Measurements from ENCODE around the gene PXMP2. TPM values are rescaled to one million over a fixed set of nuclear protein-coding genes. Genes with fewer than 3 reads are reported as not detected.

PXMP2 gene
- total RNA-seq, 2 experiments from 2014 or later = 23.3 to 26.0 TPM

GRCh38 chr12:132726386-132726785, 39.0 kb downstream of the PXMP2 start:
- no peak for DNase-seq
- ATAC-seq = no peak
- CTCF ChIA-PET = no interaction called here
- peaks cover 2% of the 10 kb centered on the region for H3K9me3 Mint-ChIP-seq (ENCODE audit: low read depth)
- peaks cover 71% of the 10 kb centered on the region for H3K36me3 Mint-ChIP-seq
- H3K27me3 Mint-ChIP-seq = no peaks in the 10 kb centered on the region
- no peaks in the 10 kb centered on the region for H3K4me1 Mint-ChIP-seq
- no peak overlapping the region for H3K4me3 Mint-ChIP-seq
- no peak overlapping the region for H3K27ac Mint-ChIP-seq

GRCh38 chr12:132727091-132727794, 39.9 kb downstream of the PXMP2 start:
- Mint-ChIP-seq H3K4me3 (no peak overlapping the region), H3K4me1 (no peaks in the 10 kb centered on the region), H3K27ac (no peak overlapping the region), H3K36me3 (peaks cover 75% of the 10 kb centered on the region), H3K9me3 (ENCODE audit: low read depth) (peaks cover 2% of the 10 kb centered on the region), H3K27me3 (no peaks in the 10 kb centered on the region)
- ATAC-seq (no peak), DNase-seq (no peak)
- CTCF ChIA-PET = no interaction called here

- CTCF ChIA-PET = interaction anchor here (1.1 kb wide), 1 partner anchor 32 kb away, joined by 3 read pairs; no protein-coding TSS in a partner anchor
- Mint-ChIP-seq H3K27ac (no peak overlapping the region), H3K4me3 (no peak overlapping the region), H3K9me3 (ENCODE audit: low read depth) (peaks cover 2% of the 10 kb centered on the region), H3K4me1 (no peaks in the 10 kb centered on the region), H3K27me3 (no peaks in the 10 kb centered on the region), H3K36me3 (peaks cover 81% of the 10 kb centered on the region)
- no peak for DNase-seq
- no peak for ATAC-seq
Observed at GRCh38 chr12:132728502-132728901, 41.1 kb downstream of the PXMP2 start.

GRCh38 chr12:132729541-132730320, 42.3 kb downstream of the PXMP2 start:
- CTCF ChIA-PET = interaction anchor here (1.1 kb wide), 1 partner anchor 31 kb away, joined by 3 read pairs; no protein-coding TSS in a partner anchor
- H3K9me3 Mint-ChIP-seq (ENCODE audit: low read depth) = peaks cover 2% of the 10 kb centered on the region

GRCh38 chr12:132730353-132730752, 43.0 kb downstream of the PXMP2 start:
- Mint-ChIP-seq H3K4me3 (no peak overlapping the region), H3K36me3 (peaks cover 83% of the 10 kb centered on the region), H3K9me3 (ENCODE audit: low read depth) (peaks cover 2% of the 10 kb centered on the region), H3K27me3 (no peaks in the 10 kb centered on the region), H3K27ac (peak overlapping the region; percentile 58), H3K4me1 (no peaks in the 10 kb centered on the region)
- DNase-seq = no peak
- no peak for ATAC-seq
- CTCF ChIA-PET = no interaction called here

More at GRCh38 chr12:132729541-132730320, 42.3 kb downstream of the PXMP2 start:
- H3K27me3 Mint-ChIP-seq = no peaks in the 10 kb centered on the region
- ATAC-seq (no peak), DNase-seq (no peak)
- peak overlapping the region; percentile 58 for H3K27ac Mint-ChIP-seq
- no peak overlapping the region for H3K4me3 Mint-ChIP-seq
- no peaks in the 10 kb centered on the region for H3K4me1 Mint-ChIP-seq
- peaks cover 83% of the 10 kb centered on the region for H3K36me3 Mint-ChIP-seq

- Mint-ChIP-seq H3K27ac (no peak overlapping the region), H3K4me1 (no peaks in the 10 kb centered on the region), H3K27me3 (no peaks in the 10 kb centered on the region), H3K4me3 (no peak overlapping the region), H3K36me3 (peaks cover 81% of the 10 kb centered on the region), H3K9me3 (ENCODE audit: low read depth) (peaks cover 2% of the 10 kb centered on the region)
- DNase-seq = no peak
- ATAC-seq = no peak
- CTCF ChIA-PET = no interaction called here
Observed at GRCh38 chr12:132731574-132731973, 44.2 kb downstream of the PXMP2 start.

- Mint-ChIP-seq H3K27me3 (no peaks in the 10 kb centered on the region), H3K9me3 (ENCODE audit: low read depth) (peaks cover 2% of the 10 kb centered on the region), H3K4me1 (no peaks in the 10 kb centered on the region), H3K4me3 (no peak overlapping the region), H3K27ac (no peak overlapping the region), H3K36me3 (peaks cover 76% of the 10 kb centered on the region)
- CTCF ChIA-PET = no interaction called here
- ATAC-seq (no peak), DNase-seq (no peak)
Observed at GRCh38 chr12:132734206-132734605, 46.8 kb downstream of the PXMP2 start.

GRCh38 chr12:132735496-132735895, 48.1 kb downstream of the PXMP2 start:
- Mint-ChIP-seq H3K36me3 (peaks cover 75% of the 10 kb centered on the region), H3K27ac (no peak overlapping the region), H3K4me3 (no peak overlapping the region), H3K27me3 (no peaks in the 10 kb centered on the region), H3K9me3 (ENCODE audit: low read depth) (no peaks in the 10 kb centered on the region), H3K4me1 (no peaks in the 10 kb centered on the region)
- no peak for DNase-seq
- no peak for ATAC-seq
- CTCF ChIA-PET = no interaction called here

GRCh38 chr12:132736378-132736777, 49.0 kb downstream of the PXMP2 start:
- DNase-seq = no peak
- Mint-ChIP-seq H3K4me3 (no peak overlapping the region), H3K4me1 (no peaks in the 10 kb centered on the region), H3K27me3 (no peaks in the 10 kb centered on the region), H3K9me3 (ENCODE audit: low read depth) (no peaks in the 10 kb centered on the region), H3K27ac (no peak overlapping the region), H3K36me3 (peaks cover 77% of the 10 kb centered on the region)
- CTCF ChIA-PET = no interaction called here
- ATAC-seq = no peak

GRCh38 chr12:132736913-132737312, 49.5 kb downstream of the PXMP2 start:
- DNase-seq = no peak
- peaks cover 78% of the 10 kb centered on the region for H3K36me3 Mint-ChIP-seq
- no peak overlapping the region for H3K4me3 Mint-ChIP-seq
- no peaks in the 10 kb centered on the region for H3K27me3 Mint-ChIP-seq
- CTCF ChIA-PET = no interaction called here
- H3K9me3 Mint-ChIP-seq (ENCODE audit: low read depth) = no peaks in the 10 kb centered on the region
- no peaks in the 10 kb centered on the region for H3K4me1 Mint-ChIP-seq
- ATAC-seq = no peak
- no peak overlapping the region for H3K27ac Mint-ChIP-seq

- Mint-ChIP-seq H3K4me1 (peaks cover 17% of the 10 kb centered on the region), H3K9me3 (ENCODE audit: low read depth) (peaks cover 3% of the 10 kb centered on the region), H3K27me3 (no peaks in the 10 kb centered on the region), H3K27ac (no peak overlapping the region), H3K36me3 (peaks cover 77% of the 10 kb centered on the region), H3K4me3 (no peak overlapping the region)
- DNase-seq (no peak), ATAC-seq (no peak)
- CTCF ChIA-PET = no interaction called here
Observed at GRCh38 chr12:132739600-132740312, 52.4 kb downstream of the PXMP2 start.

GRCh38 chr12:132740313-132740646, 52.9 kb downstream of the PXMP2 start:
- H3K4me1 Mint-ChIP-seq = peaks cover 17% of the 10 kb centered on the region
- H3K9me3 Mint-ChIP-seq (ENCODE audit: low read depth) = peaks cover 3% of the 10 kb centered on the region
- no peak overlapping the region for H3K27ac Mint-ChIP-seq
- no peak for ATAC-seq
- no peak for DNase-seq
- CTCF ChIA-PET = no interaction called here
- no peaks in the 10 kb centered on the region for H3K27me3 Mint-ChIP-seq
- H3K36me3 Mint-ChIP-seq = peaks cover 79% of the 10 kb centered on the region
- no peak overlapping the region for H3K4me3 Mint-ChIP-seq

GRCh38 chr12:132740652-132741051, 53.3 kb downstream of the PXMP2 start:
- Mint-ChIP-seq H3K4me3 (no peak overlapping the region), H3K27ac (no peak overlapping the region), H3K36me3 (peaks cover 79% of the 10 kb centered on the region), H3K27me3 (no peaks in the 10 kb centered on the region), H3K9me3 (ENCODE audit: low read depth) (peaks cover 3% of the 10 kb centered on the region), H3K4me1 (peaks cover 17% of the 10 kb centered on the region)
- ATAC-seq (no peak), DNase-seq (no peak)
- CTCF ChIA-PET = no interaction called here
